K562 (cell line): ENCODE results near the gene SCN4B. TPM values are rescaled to one million over a fixed set of nuclear protein-coding genes. Genes with fewer than 3 reads are reported as not detected.

Source experiments
- AFF4 ChIP-seq: sonication (generic); formaldehyde crosslinking; IDR thresholded peaks from 2 replicates; pipeline ENCODE4 v1.8.0; 2023; ENCODE audit warnings: mild to moderate bottlenecking, missing genetic modification reagents
- NKRF ChIP-seq: fragments of 450-650 bp; IDR thresholded peaks from 2 replicates; pipeline ENCODE4 v1.6.1; 2016; ENCODE audit warnings: borderline replicate concordance
- PBX2 ChIP-seq, 2 experiments: IDR thresholded peaks in 1 of 2; conservative IDR thresholded peaks in 1 of 2; 2 replicates each; pipeline ENCODE4 v1.6.1; 2016; ENCODE audit warnings: low read depth in 2 of 2, mild to moderate bottlenecking in 1 of 2, missing compliant biosample characterization in 1 of 2, missing genetic modification characterization in 1 of 2, moderate library complexity in 1 of 2
- THAP7 ChIP-seq: fragments of 250-450 bp; sonication (Bioruptor Pico); IDR thresholded peaks from 2 replicates; pipeline ENCODE4 v1.5.0; 2021
- ZNF398 ChIP-seq: fragments of 250-450 bp; sonication (Bioruptor Pico); IDR thresholded peaks from 2 replicates; pipeline ENCODE4 v1.8.0; 2021; ENCODE audit warnings: moderate library complexity, mild to moderate bottlenecking, inconsistent platforms
- polyA plus RNA-seq, 8 experiments: library from polyadenylated mRNA; depleted of rRNA in 4 of 8; stranded (reverse) in 5 of 8; unstranded in 3 of 8; fragments of >200 nt; fragmentation: Nextera tagmentation in 2 of 8; fragmentation: Illumina TruSeq in 1 of 8; extraction: Ambion mirVana in 2 of 8; extraction: Trizol in 1 of 8; gene quantifications; 2 replicates each; pipeline versions ENCODE4 v1.2.1 to v1.2.3, GENCODE V29; 2011 to 2014; ENCODE audit warnings: inconsistent platforms in 1 of 8, missing spikeins in 1 of 8
- total RNA-seq, 7 experiments: library from RNA; depleted of rRNA in 6 of 7; stranded (reverse); fragments of >200 nt in 6 of 7; fragmentation: Illumina TruSeq in 2 of 7; extraction: Trizol in 2 of 7; gene quantifications; 2 replicates each; pipeline versions ENCODE4 v1.2.1 to v1.2.3, GENCODE V29; 2011 to 2021; ENCODE audit warnings: low replicate concordance in 1 of 7

SCN4B gene
- total and polyA plus RNA-seq, 9 of the 15 experiments (the other 6 are each of a cell fraction or from before 2014, with no cell fraction given): 0.03 TPM; not detected in 8

- no peak for TF ChIP-seq AFF4 (CRISPR knock-in tag)
- TF ChIP-seq ZNF398: no peak
- TF ChIP-seq NKRF: no peak
- no peak for TF ChIP-seq THAP7 (CRISPR knock-in tag)
- no peak for TF ChIP-seq PBX2 (CRISPR knock-in tag; IDR thresholded peaks at IDR 0.05; ENCODE audit: low read depth)
- TF ChIP-seq PBX2 (tag; conservative IDR thresholded peaks at IDR 0.05; ENCODE audit: low read depth): no peak
These were observed 1.2 kb downstream of the SCN4B start (continued) for GRCh38 chr11:118151431-118151830.
